Stimulated activated naive CD8-positive, alpha-beta T cell treated with anti-CD3 and anti-CD28 coated beads, Interleukin-15, Interleukin-2, amounts not matched to agents 100 ng/mL and 50 ng/mL, for 24 hours (primary cell): ENCODE results near the gene CAMKK2.
"Not testable (repeated sequence)": the region's sequence is repeated elsewhere in the genome, so short reads cannot be mapped to it uniquely, and the experiment has no call there.

Experiments used
- H3K27ac Mint-ChIP-seq: one replicate; pipeline ENCODE4 v1.8.0; 2021; ENCODE audit warnings: mild to moderate bottlenecking, mixed read lengths
- H3K27me3 Mint-ChIP-seq: one replicate; pipeline ENCODE4 v1.8.0; 2021; ENCODE audit warnings: mixed read lengths
- H3K36me3 Mint-ChIP-seq: one replicate; pipeline ENCODE4 v1.8.0; 2021; ENCODE audit warnings: low read depth, mixed read lengths
- H3K4me1 Mint-ChIP-seq: one replicate; pipeline ENCODE4 v1.8.0; 2021; ENCODE audit warnings: low read depth, mixed read lengths
- H3K4me3 Mint-ChIP-seq: one replicate; pipeline ENCODE4 v1.8.0; 2021; ENCODE audit warnings: mild to moderate bottlenecking, mixed read lengths
- H3K9me3 Mint-ChIP-seq: one replicate; pipeline ENCODE4 v1.8.0; 2021; ENCODE audit warnings: mixed read lengths

CAMKK2 gene

GRCh38 chr12:121203482-121203881, 93.0 kb downstream of the CAMKK2 start:
- Mint-ChIP-seq H3K4me1 (peaks cover 15% of the 10 kb centered on the region), H3K36me3 (no peaks in the 10 kb centered on the region), H3K27ac (no peak overlapping the region), H3K9me3 (no peaks in the 10 kb centered on the region), H3K27me3 (no peaks in the 10 kb centered on the region), H3K4me3 (no peak overlapping the region)

GRCh38 chr12:121202407-121203355, 93.8 kb downstream of the CAMKK2 start:
- Mint-ChIP-seq H3K36me3 (no peaks in the 10 kb centered on the region), H3K4me3 (no peak overlapping the region), H3K9me3 (no peaks in the 10 kb centered on the region), H3K4me1 (peaks cover 20% of the 10 kb centered on the region), H3K27ac (no peak overlapping the region), H3K27me3 (no peaks in the 10 kb centered on the region)

DNA sequence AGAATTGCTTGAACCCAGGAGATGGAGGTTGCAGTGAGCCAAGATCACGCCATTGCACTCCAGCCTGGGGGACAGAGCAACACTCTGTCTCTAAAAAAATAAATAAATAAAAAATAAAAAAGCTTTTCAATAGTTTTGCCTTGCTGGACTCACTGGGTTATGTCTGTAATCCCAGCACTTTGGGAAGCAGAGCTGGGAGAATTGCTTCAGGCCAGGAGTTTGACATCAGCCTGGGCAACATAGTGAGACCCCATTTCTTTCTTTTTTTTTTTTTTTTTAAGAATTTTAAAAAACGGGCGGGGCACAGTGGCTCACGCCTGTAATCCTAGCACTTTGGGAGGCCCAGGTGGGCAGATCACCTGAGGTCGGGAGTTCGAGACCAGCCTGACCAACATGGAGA, 95.4 kb downstream of the CAMKK2 start:
- H3K9me3 Mint-ChIP-seq, H3K27me3 Mint-ChIP-seq, H3K27ac Mint-ChIP-seq, H3K4me3 Mint-ChIP-seq, H3K36me3 Mint-ChIP-seq: not testable (repeated sequence)
- H3K4me1 Mint-ChIP-seq: peaks cover 27% of the 10 kb centered on the region

DNA sequence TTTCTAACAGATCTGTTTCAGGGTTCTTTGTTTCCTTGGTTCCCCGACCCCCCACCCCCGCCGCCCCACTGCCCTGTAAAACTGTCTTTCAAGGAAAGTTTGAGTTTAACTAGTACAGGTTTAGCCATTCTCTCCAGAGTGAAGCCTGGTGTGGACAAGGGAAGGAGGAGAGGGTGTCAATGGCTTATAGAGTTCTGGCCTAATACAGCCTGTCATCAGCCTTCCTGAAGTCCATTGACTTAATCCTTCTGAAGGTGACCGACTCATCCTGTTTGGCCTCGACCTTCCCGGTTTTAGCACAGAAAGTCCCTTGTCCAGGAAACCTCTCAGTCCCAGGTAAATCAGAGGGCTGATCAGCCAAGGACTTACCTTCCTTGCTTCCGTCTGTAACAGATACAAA, 97.6 kb downstream of the CAMKK2 start:
- Mint-ChIP-seq H3K4me3 (no peak overlapping the region), H3K27me3 (no peaks in the 10 kb centered on the region), H3K27ac (no peak overlapping the region), H3K9me3 (no peaks in the 10 kb centered on the region), H3K4me1 (peaks cover 15% of the 10 kb centered on the region), H3K36me3 (no peaks in the 10 kb centered on the region)

DNA sequence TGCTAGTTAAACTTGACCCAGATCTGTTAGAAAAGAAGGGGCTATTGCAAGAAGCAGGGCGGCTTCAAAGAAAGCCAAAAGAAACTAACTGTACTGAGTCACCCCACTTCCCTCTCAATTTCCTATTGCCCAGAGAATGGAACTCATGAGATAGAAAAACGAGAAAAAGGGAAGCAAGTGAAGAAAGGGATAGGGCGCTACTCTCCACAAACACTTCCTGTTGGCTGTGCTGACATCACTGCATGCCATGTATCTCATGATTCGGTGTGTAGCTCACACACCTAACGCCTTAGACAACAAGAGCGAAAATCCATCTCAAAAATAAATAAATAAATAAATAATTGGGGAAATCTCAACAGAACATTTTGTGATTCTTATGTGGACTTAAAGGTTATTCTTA, 99.6 kb downstream of the CAMKK2 start:
- H3K27me3 Mint-ChIP-seq: no peaks in the 10 kb centered on the region
- H3K4me1 Mint-ChIP-seq: peaks cover 12% of the 10 kb centered on the region
- no peak overlapping the region for H3K4me3 Mint-ChIP-seq
- peak overlapping the region; percentile 29 for H3K27ac Mint-ChIP-seq
- H3K9me3 Mint-ChIP-seq: no peaks in the 10 kb centered on the region
- no peaks in the 10 kb centered on the region for H3K36me3 Mint-ChIP-seq

- Mint-ChIP-seq H3K27me3 (no peaks in the 10 kb centered on the region), H3K36me3 (no peaks in the 10 kb centered on the region), H3K27ac (no peak overlapping the region), H3K4me3 (no peak overlapping the region), H3K9me3 (no peaks in the 10 kb centered on the region), H3K4me1 (peaks cover 5% of the 10 kb centered on the region)
Measured at GRCh38 chr12:121191151-121191550, 105.4 kb downstream of the CAMKK2 start.

- Mint-ChIP-seq H3K27me3 (no peaks in the 10 kb centered on the region), H3K4me1 (peaks cover 5% of the 10 kb centered on the region), H3K4me3 (no peak overlapping the region), H3K9me3 (no peaks in the 10 kb centered on the region), H3K36me3 (no peaks in the 10 kb centered on the region), H3K27ac (no peak overlapping the region)
Measured at GRCh38 chr12:121190523-121191031, 105.9 kb downstream of the CAMKK2 start.

DNA sequence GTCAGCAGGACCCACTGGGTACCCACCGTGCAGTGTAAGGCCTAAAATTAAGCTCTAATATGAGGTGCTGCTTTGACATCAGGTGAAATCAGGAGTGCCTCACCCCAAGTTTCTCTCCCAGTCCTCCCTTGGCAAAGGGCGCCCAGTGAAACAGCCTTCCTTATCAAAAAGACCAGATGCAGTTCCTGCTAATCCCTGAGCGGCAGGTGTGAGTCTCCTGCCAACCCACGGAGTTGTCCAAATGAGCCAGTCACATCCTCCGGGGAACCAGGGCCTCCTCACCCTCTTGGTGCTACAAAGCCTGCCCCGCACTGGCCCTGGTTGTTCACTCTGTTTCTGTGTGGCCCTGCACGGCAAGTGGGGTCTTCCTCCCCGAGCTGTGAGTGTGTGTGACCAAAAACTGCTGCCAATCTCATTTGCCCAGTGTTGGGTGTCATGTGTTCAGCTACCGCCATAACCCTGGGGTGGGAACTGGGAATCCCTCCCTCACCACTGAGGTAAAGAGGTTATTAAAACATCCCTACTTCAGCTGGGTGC, 106.8 kb downstream of the CAMKK2 start:
- H3K9me3 Mint-ChIP-seq: no peaks in the 10 kb centered on the region
- H3K36me3 Mint-ChIP-seq: no peaks in the 10 kb centered on the region
- H3K27me3 Mint-ChIP-seq: no peaks in the 10 kb centered on the region
- no peak overlapping the region for H3K27ac Mint-ChIP-seq
- peaks cover 5% of the 10 kb centered on the region for H3K4me1 Mint-ChIP-seq
- no peak overlapping the region for H3K4me3 Mint-ChIP-seq

DNA sequence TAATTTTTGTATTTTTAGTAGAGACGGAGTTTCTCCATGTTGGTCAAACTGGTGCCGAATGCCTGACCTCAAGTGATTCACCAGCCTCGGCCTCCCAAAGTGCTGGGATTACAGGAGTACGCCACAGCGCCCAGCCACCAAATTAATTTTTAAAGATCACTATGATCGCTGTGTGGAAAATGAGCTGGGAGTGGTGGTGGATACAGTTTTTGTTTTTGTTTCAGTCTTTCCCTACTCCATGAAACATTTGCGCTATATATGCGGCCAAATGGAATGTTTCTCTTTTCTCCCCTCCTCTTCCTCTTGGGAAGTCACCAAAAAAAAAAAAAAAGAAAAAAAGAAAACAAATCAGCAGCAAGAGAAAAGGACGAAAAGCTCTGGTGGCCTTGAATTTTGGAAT, 107.4 kb downstream of the CAMKK2 start:
- Mint-ChIP-seq H3K9me3 (no peaks in the 10 kb centered on the region), H3K36me3 (no peaks in the 10 kb centered on the region), H3K27ac (no peak overlapping the region), H3K4me3 (no peak overlapping the region), H3K4me1 (peaks cover 5% of the 10 kb centered on the region), H3K27me3 (no peaks in the 10 kb centered on the region)

DNA sequence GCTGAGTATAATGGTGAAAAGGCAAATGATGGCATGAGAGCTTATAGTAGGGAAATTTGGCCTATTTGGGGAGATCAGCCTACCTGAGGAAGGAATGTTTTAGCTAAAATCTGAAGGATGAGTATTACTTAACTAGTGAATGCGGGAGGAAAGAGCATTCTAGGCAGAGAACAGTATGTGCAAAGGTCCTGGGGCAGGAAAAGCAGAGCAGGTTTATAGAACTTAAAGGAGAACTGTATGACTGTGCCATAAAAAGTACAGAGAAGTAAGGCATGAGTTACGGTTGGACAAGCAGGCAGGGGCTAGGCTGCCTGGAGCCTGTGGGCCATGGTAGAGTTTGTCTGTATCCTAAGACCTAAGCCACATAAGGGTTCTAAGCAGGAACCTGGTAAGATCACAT, 108.3 kb downstream of the CAMKK2 start:
- Mint-ChIP-seq H3K9me3 (no peaks in the 10 kb centered on the region), H3K27ac (no peak overlapping the region), H3K27me3 (no peaks in the 10 kb centered on the region), H3K4me3 (no peak overlapping the region), H3K36me3 (no peaks in the 10 kb centered on the region), H3K4me1 (peaks cover 5% of the 10 kb centered on the region)
